Panc1 (cell line): Measurements from ENCODE around the gene DCTN1. TPM values are rescaled to one million over a fixed set of nuclear protein-coding genes. Genes with fewer than 3 reads are reported as not detected.

Experiments
- ATAC-seq: fragments of 200-7000 bp; cut with Tn5 transposase; 2 replicates; pipeline ENCODE4 v1.9.1; 2020; ENCODE audit warnings: mild to moderate bottlenecking, moderate library complexity
- BruUV-seq: library from RNA; stranded (reverse); fragments of 400-500 nt; replicated peaks from 2 replicates; lab custom pipeline; 2021; lab: Mats Ljungman, UMichigan
- CTCF ChIA-PET: fragments of 300-600 bp; sonication (Branson Sonifier 250); formaldehyde crosslinking; loops from one replicate; lab custom pipeline; 2022; ENCODE audit warnings: antibody characterized with exemption; lab: Charles Lee
- POLR2A ChIA-PET: fragments of 300-600 bp; sonication (Branson Sonifier 250); formaldehyde crosslinking; loops from one replicate; lab custom pipeline; 2022; ENCODE audit warnings: antibody characterized with exemption; lab: Charles Lee
- DNase-seq: peaks from one replicate; pipeline ENCODE4 v3.0.0-alpha.2; 2010; ENCODE audit warnings: low read depth, low spot score
- H3K27ac ChIP-seq: 2 replicates; pipeline ENCODE4 v1.5.1; 2011; ENCODE audit warnings: mild to moderate bottlenecking, low read length, inconsistent platforms
- H3K27me3 ChIP-seq: fragments of 200-500 bp; sonication (Bioruptor generic); 2 replicates; pipeline ENCODE4 v1.6.0; 2014; ENCODE audit warnings: low read length, inconsistent platforms; ENCODE audit not compliant: control insufficient read depth, insufficient read depth
- H3K36me3 ChIP-seq: fragments of 200-500 bp; sonication (Bioruptor generic); 2 replicates; pipeline ENCODE4 v1.5.1; 2014; ENCODE audit warnings: inconsistent platforms, mild to moderate bottlenecking, low read length, moderate library complexity; ENCODE audit not compliant: control insufficient read depth, insufficient read depth
- H3K4me1 ChIP-seq: 2 replicates; pipeline ENCODE4 v1.5.1; 2011; ENCODE audit warnings: inconsistent platforms, mild to moderate bottlenecking, low read length, moderate library complexity; ENCODE audit not compliant: control insufficient read depth, insufficient read depth
- H3K4me3 ChIP-seq, 2 experiments: 2 replicates each; pipeline ENCODE4 v1.5.1; 2011 to 2012; ENCODE audit warnings: low read depth in 2 of 2, low read length in 2 of 2, mild to moderate bottlenecking in 2 of 2, inconsistent platforms in 1 of 2, moderate library complexity in 1 of 2
- H3K9me3 ChIP-seq: fragments of 200-500 bp; sonication (Bioruptor generic); 2 replicates; pipeline ENCODE4 v1.5.1; 2014; ENCODE audit warnings: low read depth, mild to moderate bottlenecking, inconsistent platforms, low read length, moderate library complexity; ENCODE audit not compliant: control insufficient read depth, insufficient read depth
- POLR2AphosphoS5 ChIP-seq: IDR thresholded peaks from 2 replicates; pipeline ENCODE4 v1.6.1; 2012; ENCODE audit warnings: mild to moderate bottlenecking, low read depth, low read length, moderate library complexity
- SIN3A ChIP-seq: IDR thresholded peaks from 2 replicates; pipeline ENCODE4 v1.6.1; 2012; ENCODE audit warnings: low read depth, mild to moderate bottlenecking, low read length, moderate library complexity, borderline replicate concordance; ENCODE audit not compliant: insufficient read depth
- TCF7L2 ChIP-seq: IDR thresholded peaks from 2 replicates; pipeline ENCODE4 v1.6.1; 2011; ENCODE audit warnings: mild to moderate bottlenecking, low read depth, low read length, inconsistent platforms
- in situ Hi-C: cut with HindIII; loops from 2 replicates; pipeline ENCODE4 v1.10.0; 2016; ENCODE audit warnings: low sequenced_read_pairs, low pct_unique_long_range_greater_than_20kb
- intact Hi-C: fragments of 100-400 bp; cut with micrococcal nuclease; formaldehyde crosslinking; loops from one replicate; pipeline ENCODE4 v1.10.0; 2022; ENCODE audit not compliant: unreplicated experiment
- total RNA-seq: library from RNA; stranded (reverse); gene quantifications from one replicate; pipeline ENCODE4 v1.2.1, GENCODE V29; 2021; ENCODE audit not compliant: unreplicated experiment
- TF ChIP-seq, protein P1 (sequence below), 2 experiments: IDR thresholded peaks; 2 replicates each; pipeline ENCODE4 v1.6.1; 2011 to 2012; ENCODE audit warnings: low read depth in 2 of 2, control low read depth in 1 of 2, low read length in 1 of 2, mild to moderate bottlenecking in 1 of 2, moderate library complexity in 1 of 2; ENCODE audit not compliant: insufficient read depth in 1 of 2
- TF ChIP-seq, protein P2 (sequence below): fragments of 450-650 bp; IDR thresholded peaks from 2 replicates; pipeline ENCODE4 v1.5.1; 2017; ENCODE audit warnings: mild to moderate bottlenecking

Gene DCTN1
- total RNA-seq, 1 experiment from 2014 or later = 190 TPM

DNA sequence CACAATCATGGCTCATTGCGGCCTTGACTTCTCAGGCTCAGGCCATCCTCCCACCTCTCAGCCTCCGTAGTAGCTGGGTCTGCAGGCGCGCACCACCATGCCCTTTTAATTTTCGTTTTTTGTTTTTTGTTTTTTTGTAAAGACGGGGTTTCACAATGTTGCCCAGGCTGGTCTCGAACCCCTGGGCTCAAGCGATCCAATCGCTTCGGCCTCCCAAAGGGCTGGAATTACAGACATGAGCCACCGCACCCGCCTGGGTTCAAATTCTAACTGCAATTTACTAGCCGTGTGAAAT is 12.3 kb upstream of the DCTN1 start:
- Histone ChIP-seq H3K9me3 (no peaks in the 10 kb centered on the region), H3K4me3 (peak overlapping the region; percentile 91 to 99), H3K36me3 (peaks cover 8% of the 10 kb centered on the region; the same call in 1 of the 2 replicates), H3K27me3 (no peaks in the 10 kb centered on the region), H3K4me1 (peaks cover 21% of the 10 kb centered on the region), H3K27ac (peak overlapping the region; percentile 94)
- CTCF ChIA-PET = interaction anchor here (0.6 kb wide), 1 partner anchor 141 kb away, joined by 4 read pairs; no protein-coding TSS in a partner anchor
- peak; percentile 57; the same call in 1 of the 2 replicates for ATAC-seq
- DNase-seq = no peak
- BruUV-seq = no TSS peak
- TF ChIP-seq TCF7L2 (no peak), SIN3A (no peak), POLR2AphosphoS5 (no peak)
- TF ChIP-seq, protein P1, sequence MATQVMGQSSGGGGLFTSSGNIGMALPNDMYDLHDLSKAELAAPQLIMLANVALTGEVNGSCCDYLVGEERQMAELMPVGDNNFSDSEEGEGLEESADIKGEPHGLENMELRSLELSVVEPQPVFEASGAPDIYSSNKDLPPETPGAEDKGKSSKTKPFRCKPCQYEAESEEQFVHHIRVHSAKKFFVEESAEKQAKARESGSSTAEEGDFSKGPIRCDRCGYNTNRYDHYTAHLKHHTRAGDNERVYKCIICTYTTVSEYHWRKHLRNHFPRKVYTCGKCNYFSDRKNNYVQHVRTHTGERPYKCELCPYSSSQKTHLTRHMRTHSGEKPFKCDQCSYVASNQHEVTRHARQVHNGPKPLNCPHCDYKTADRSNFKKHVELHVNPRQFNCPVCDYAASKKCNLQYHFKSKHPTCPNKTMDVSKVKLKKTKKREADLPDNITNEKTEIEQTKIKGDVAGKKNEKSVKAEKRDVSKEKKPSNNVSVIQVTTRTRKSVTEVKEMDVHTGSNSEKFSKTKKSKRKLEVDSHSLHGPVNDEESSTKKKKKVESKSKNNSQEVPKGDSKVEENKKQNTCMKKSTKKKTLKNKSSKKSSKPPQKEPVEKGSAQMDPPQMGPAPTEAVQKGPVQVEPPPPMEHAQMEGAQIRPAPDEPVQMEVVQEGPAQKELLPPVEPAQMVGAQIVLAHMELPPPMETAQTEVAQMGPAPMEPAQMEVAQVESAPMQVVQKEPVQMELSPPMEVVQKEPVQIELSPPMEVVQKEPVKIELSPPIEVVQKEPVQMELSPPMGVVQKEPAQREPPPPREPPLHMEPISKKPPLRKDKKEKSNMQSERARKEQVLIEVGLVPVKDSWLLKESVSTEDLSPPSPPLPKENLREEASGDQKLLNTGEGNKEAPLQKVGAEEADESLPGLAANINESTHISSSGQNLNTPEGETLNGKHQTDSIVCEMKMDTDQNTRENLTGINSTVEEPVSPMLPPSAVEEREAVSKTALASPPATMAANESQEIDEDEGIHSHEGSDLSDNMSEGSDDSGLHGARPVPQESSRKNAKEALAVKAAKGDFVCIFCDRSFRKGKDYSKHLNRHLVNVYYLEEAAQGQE (IDR thresholded peaks at IDR 0.05; ENCODE audit: insufficient read depth in 1 of 2, low read depth in 2 of 2, low read length in 1 of 2) = no peak
- TF ChIP-seq, protein P2, sequence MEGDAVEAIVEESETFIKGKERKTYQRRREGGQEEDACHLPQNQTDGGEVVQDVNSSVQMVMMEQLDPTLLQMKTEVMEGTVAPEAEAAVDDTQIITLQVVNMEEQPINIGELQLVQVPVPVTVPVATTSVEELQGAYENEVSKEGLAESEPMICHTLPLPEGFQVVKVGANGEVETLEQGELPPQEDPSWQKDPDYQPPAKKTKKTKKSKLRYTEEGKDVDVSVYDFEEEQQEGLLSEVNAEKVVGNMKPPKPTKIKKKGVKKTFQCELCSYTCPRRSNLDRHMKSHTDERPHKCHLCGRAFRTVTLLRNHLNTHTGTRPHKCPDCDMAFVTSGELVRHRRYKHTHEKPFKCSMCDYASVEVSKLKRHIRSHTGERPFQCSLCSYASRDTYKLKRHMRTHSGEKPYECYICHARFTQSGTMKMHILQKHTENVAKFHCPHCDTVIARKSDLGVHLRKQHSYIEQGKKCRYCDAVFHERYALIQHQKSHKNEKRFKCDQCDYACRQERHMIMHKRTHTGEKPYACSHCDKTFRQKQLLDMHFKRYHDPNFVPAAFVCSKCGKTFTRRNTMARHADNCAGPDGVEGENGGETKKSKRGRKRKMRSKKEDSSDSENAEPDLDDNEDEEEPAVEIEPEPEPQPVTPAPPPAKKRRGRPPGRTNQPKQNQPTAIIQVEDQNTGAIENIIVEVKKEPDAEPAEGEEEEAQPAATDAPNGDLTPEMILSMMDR = no peak
- POLR2A ChIA-PET = no interaction called here
- in situ Hi-C loops (no loop called here), intact Hi-C loops (loop anchor here (5.0 kb wide), 1 partner anchor 140 kb away; no protein-coding TSS in a partner anchor)

DNA sequence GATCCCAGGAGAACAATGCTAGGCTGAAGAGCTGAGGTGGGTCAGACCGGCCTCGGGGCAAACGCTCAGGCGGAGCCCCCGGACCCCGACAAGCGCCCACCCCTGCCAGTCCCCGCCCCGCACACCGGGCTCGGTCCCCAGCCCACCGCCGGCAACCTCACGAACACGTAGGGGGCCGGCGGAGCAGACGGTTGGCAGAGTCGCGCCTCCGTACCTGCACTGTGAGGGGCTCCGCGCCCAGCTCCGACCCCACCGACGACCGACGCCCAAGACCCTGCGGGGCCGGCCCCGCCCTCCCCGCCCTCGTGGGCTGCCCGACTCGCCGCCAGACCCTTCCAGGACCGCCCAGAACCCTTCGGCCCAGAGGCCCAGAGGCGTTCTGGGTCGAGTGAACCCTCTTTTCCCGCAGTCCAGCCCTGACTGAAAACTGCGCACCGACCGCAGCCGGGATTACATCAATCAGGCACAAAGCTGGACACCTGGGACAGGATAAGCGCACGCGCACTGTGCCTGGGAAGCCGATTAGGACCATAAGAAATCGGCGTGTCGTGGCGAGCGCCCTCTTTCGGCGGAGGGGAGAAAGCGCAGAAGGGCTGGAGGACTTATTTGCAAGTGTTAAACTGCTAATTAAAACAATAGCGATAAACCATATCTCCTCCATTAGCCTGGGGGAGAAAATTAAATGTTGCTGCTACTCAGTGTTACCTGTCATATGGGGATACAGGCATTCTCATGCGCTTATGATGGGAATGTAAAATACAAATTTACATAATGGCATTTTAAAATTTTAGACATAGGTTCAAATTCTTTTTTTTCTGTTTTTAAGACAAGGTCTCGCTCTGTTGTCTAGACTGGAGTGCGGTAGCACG is 11.7 kb upstream of the DCTN1 start:
- no TSS peak for BruUV-seq
- peak; percentile 87 for DNase-seq
- H3K27ac ChIP-seq = peak overlapping the region; percentile 94

More for the DNA sequence above, 11.7 kb upstream of the DCTN1 start:
- Histone ChIP-seq H3K27me3 (no peaks in the 10 kb centered on the region), H3K4me3 (peak overlapping the region; percentile 91 to 99), H3K9me3 (no peaks in the 10 kb centered on the region), H3K4me1 (peaks cover 21% of the 10 kb centered on the region), H3K36me3 (peaks cover 8% of the 10 kb centered on the region; the same call in 1 of the 2 replicates)
- ChIA-PET POLR2A (interaction anchor here (0.6 kb wide), 1 partner anchor 46 kb away, joined by 10 read pairs; no protein-coding TSS in a partner anchor), CTCF (interaction anchor here (0.6 to 1.0 kb wide), 4 partner anchors 57 to 179 kb away, joined by 3 to 9 read pairs (median 4); no protein-coding TSS in a partner anchor)
- TF ChIP-seq, protein P1 (IDR thresholded peaks at IDR 0.05; ENCODE audit: insufficient read depth in 1 of 2, low read depth in 2 of 2, low read length in 1 of 2) = peak in 1 of 2 experiments; percentile 67; a peak in 1 of 4 replicates
- no peak for TF ChIP-seq TCF7L2
- TF ChIP-seq, protein P2 = peak; percentile 99
- peak; percentile 49; the same call in 1 of the 2 replicates for TF ChIP-seq SIN3A
- in situ Hi-C loops (no loop called here), intact Hi-C loops (loop anchor here (5.0 kb wide), 1 partner anchor 140 kb away; no protein-coding TSS in a partner anchor)
- ATAC-seq = peak; percentile 92
